ENCODE data around the gene ESRP2. TPM values are rescaled to one million over a fixed set of nuclear protein-coding genes. Genes with fewer than 3 reads are reported as not detected.

ESRP2 gene
- total RNA-seq, 6 experiments from 2014 or later = 0.05 to 0.14 (median 0.10) TPM; not detected in 2

- H3K4me3 Mint-ChIP-seq = no peak overlapping the region
- H3K27me3 Mint-ChIP-seq (ENCODE audit: insufficient read depth) = no peaks in the 10 kb centered on the region; the same call in 1 of the 2 replicates
- H3K4me1 Mint-ChIP-seq (ENCODE audit: low read depth) = peaks cover 21% of the 10 kb centered on the region
- TF ChIP-seq, protein P1, sequence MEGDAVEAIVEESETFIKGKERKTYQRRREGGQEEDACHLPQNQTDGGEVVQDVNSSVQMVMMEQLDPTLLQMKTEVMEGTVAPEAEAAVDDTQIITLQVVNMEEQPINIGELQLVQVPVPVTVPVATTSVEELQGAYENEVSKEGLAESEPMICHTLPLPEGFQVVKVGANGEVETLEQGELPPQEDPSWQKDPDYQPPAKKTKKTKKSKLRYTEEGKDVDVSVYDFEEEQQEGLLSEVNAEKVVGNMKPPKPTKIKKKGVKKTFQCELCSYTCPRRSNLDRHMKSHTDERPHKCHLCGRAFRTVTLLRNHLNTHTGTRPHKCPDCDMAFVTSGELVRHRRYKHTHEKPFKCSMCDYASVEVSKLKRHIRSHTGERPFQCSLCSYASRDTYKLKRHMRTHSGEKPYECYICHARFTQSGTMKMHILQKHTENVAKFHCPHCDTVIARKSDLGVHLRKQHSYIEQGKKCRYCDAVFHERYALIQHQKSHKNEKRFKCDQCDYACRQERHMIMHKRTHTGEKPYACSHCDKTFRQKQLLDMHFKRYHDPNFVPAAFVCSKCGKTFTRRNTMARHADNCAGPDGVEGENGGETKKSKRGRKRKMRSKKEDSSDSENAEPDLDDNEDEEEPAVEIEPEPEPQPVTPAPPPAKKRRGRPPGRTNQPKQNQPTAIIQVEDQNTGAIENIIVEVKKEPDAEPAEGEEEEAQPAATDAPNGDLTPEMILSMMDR (IDR thresholded peaks at IDR 0.05) = no peak
- no peak for DNase-seq
- peak overlapping the region; percentile 8; the same call in 1 of the 2 replicates for H3K27ac Mint-ChIP-seq
- H3K9me3 Mint-ChIP-seq = no peaks in the 10 kb centered on the region
- peaks cover 44% of the 10 kb centered on the region for H3K36me3 Mint-ChIP-seq (ENCODE audit: low read depth)
Observed at GRCh38 chr16:68282064-68282452, 46.1 kb upstream of the ESRP2 start.

DNA sequence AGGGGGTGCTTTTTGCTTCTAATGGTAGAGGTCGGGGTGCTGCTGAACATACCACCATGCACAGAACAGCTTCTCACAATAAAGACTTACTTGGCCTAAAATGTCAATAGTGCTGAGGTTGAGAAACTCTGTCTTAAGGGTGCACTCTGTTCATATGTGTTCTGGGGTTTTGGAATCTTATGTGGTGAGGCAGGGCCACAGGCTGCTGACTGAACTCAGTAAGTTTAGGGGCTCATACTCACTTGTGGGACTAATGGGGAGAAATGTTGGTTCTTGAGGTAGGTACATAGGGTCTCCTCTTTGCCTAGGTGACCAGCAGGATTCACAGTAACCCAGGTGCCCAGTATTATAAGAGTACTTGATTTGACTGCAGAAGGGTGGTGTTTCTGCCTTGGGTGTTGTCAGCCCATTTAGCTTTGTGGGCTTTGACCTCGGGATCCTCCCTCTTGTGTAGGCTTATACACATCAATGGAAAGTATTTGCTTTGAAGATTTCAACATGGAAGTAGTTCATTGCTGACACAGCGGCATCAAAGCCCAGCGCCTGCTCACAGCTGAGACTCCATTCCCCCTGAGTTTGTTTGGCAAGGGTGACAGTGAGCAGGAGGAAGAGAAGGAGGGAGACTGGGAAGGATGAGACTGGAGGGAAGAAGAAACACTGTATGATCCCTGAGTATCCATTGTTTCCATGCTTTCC, 45.6 kb upstream of the ESRP2 start:
- Mint-ChIP-seq H3K4me3 (no peak overlapping the region), H3K27ac (peak overlapping the region; percentile 8; the same call in 1 of the 2 replicates), H3K9me3 (no peaks in the 10 kb centered on the region), H3K4me1 (ENCODE audit: low read depth) (peaks cover 15% of the 10 kb centered on the region), H3K27me3 (ENCODE audit: insufficient read depth) (no peaks in the 10 kb centered on the region; the same call in 1 of the 2 replicates), H3K36me3 (ENCODE audit: low read depth) (peaks cover 40% of the 10 kb centered on the region)
- no peak for DNase-seq
- TF ChIP-seq, protein P1 (IDR thresholded peaks at IDR 0.05) = no peak

DNA sequence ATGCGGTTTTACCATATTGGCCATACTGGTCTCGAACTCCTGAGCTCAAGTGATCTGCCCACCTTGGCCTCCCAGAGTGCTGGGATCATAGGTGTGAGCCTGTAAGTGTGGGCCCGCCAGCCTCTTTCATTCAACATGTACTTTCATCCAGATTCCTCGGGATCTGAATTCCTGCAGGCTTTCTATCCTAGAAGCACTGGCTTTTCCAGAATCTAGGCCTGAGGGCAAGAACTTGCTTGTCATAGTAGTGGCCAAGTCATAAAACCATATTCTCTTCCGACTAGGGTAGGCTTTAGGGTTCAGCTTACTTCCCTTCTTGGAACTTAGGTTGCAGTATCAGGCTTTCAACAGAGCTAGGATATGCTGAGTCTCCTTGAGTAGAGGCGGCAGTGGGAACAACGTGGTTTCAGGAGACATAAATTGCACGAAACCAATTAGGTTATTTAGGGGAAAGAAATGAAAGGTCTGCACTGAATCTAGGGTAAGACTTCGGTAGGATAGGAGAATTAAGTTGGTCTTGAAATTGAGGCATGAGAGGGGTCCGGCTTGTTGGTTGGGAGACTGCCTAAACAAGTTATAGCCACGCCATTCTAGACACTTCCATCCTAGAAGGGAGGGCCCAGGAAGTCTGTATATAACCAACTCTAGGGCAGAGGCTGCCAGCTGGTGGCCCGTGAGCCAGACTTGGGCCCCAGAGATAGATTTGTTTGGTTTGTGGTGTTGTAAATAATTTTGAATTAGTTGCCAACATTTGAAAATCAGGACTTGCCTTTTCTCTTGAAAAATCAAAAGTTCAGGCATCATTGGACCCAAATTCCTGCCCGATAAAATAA, 44.0 kb upstream of the ESRP2 start:
- Mint-ChIP-seq H3K4me1 (ENCODE audit: low read depth) (peaks cover 2% of the 10 kb centered on the region; the same call in 1 of the 2 replicates), H3K9me3 (no peaks in the 10 kb centered on the region), H3K36me3 (ENCODE audit: low read depth) (peaks cover 31% of the 10 kb centered on the region), H3K27me3 (ENCODE audit: insufficient read depth) (no peaks in the 10 kb centered on the region), H3K4me3 (no peak overlapping the region), H3K27ac (no peak overlapping the region)
- TF ChIP-seq, protein P1 (IDR thresholded peaks at IDR 0.05) = no peak
- no peak for DNase-seq

- Mint-ChIP-seq H3K9me3 (no peaks in the 10 kb centered on the region), H3K27ac (no peak overlapping the region), H3K36me3 (ENCODE audit: low read depth) (peaks cover 22% of the 10 kb centered on the region), H3K4me1 (ENCODE audit: low read depth) (peaks cover 4% of the 10 kb centered on the region), H3K4me3 (no peak overlapping the region), H3K27me3 (ENCODE audit: insufficient read depth) (no peaks in the 10 kb centered on the region)
- TF ChIP-seq, protein P1 (IDR thresholded peaks at IDR 0.05) = no peak
- no peak for DNase-seq
Observed at GRCh38 chr16:68276223-68276622, 40.3 kb upstream of the ESRP2 start.

DNA sequence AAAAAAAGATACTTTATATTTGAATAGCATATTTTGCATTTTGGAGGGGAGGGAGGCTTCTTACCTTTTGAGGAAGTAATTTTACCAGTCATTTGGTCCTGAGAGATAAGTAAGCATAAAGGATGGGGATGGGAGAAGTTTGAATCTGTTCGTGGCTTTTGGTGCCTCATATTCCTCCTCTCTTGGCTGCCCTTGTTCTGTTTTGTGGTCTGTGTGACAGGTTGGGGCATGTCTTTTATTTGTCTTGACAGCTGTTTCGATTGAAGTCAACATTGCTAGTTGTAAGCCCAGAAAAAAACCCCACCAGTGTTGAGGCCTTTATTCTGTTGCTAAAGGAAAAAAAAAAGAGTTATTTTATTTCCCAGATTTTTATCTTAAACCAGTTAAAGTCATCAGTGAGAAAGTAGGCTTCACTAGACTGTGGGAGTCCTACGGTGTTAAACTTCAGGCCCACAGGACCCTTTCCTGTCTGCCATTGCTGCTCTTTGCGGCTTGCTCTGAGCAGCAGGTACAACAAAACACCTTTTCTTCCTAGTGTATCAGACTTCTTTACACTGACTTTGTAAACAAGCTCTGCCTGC, 39.8 kb upstream of the ESRP2 start:
- no peak overlapping the region for H3K4me3 Mint-ChIP-seq
- H3K9me3 Mint-ChIP-seq = no peaks in the 10 kb centered on the region
- TF ChIP-seq, protein P1 (IDR thresholded peaks at IDR 0.05) = no peak
- peaks cover 21% of the 10 kb centered on the region for H3K36me3 Mint-ChIP-seq (ENCODE audit: low read depth)
- H3K27me3 Mint-ChIP-seq (ENCODE audit: insufficient read depth) = no peaks in the 10 kb centered on the region
- DNase-seq = no peak
- H3K4me1 Mint-ChIP-seq (ENCODE audit: low read depth) = peaks cover 10% of the 10 kb centered on the region
- peak overlapping the region; percentile 24 for H3K27ac Mint-ChIP-seq

All from HFFc6 (cell line).